OCI-LY7 (cell line): Measurements from ENCODE around the gene VWA5B1. TPM values are rescaled to one million over a fixed set of nuclear protein-coding genes. Genes with fewer than 3 reads are reported as not detected.

ENCODE experiments used
- BruUV-seq: library from RNA; stranded (reverse); fragments of 400-500 nt; replicated peaks from 2 replicates; lab custom pipeline; 2021; lab: Mats Ljungman, UMichigan
- CTCF ChIA-PET: fragments of 300-600 bp; sonication (Branson Sonifier 250); formaldehyde crosslinking; loops from one replicate; lab custom pipeline; 2022; ENCODE audit warnings: antibody characterized with exemption; ENCODE audit not compliant: unreplicated experiment; lab: Charles Lee
- POLR2A ChIA-PET: fragments of 300-600 bp; sonication (Branson Sonifier 250); formaldehyde crosslinking; loops from one replicate; lab custom pipeline; 2022; ENCODE audit warnings: antibody characterized with exemption; lab: Charles Lee
- DNase-seq: peaks from one replicate; pipeline ENCODE4 v3.0.0-alpha.2; 2015; ENCODE audit warnings: low spot score
- H2AFZ ChIP-seq: fragments of 200-600 bp; sonication (generic), shearing (Covaris generic); 2 replicates; pipeline ENCODE4 v1.6.1; 2014; ENCODE audit warnings: mild to moderate bottlenecking, antibody characterized with exemption, low read length, moderate library complexity
- H3K27ac ChIP-seq: fragments of 200-600 bp; sonication (generic); 2 replicates; pipeline ENCODE4 v1.5.1; 2014; ENCODE audit warnings: mixed run types, low read depth, mild to moderate bottlenecking, moderate library complexity, low read length, inconsistent platforms; ENCODE audit not compliant: poor library complexity, severe bottlenecking
- H3K36me3 ChIP-seq: fragments of 200-600 bp; sonication (generic); 2 replicates; pipeline ENCODE4 v1.6.1; 2014; ENCODE audit warnings: mild to moderate bottlenecking, antibody characterized with exemption, low read length, moderate library complexity, mixed read lengths; ENCODE audit not compliant: insufficient read depth
- H3K4me1 ChIP-seq: fragments of 200-600 bp; sonication (generic); 2 replicates; pipeline ENCODE4 v1.5.1; 2014; ENCODE audit warnings: mild to moderate bottlenecking, low read length; ENCODE audit not compliant: insufficient read depth, poor library complexity, severe bottlenecking
- H3K4me2 ChIP-seq: fragments of 200-600 bp; sonication (generic); 2 replicates; pipeline ENCODE4 v1.6.1; 2014; ENCODE audit warnings: mild to moderate bottlenecking, low read length
- H3K4me3 ChIP-seq: fragments of 200-600 bp; sonication (generic); 2 replicates; pipeline ENCODE4 v1.5.1; 2014; ENCODE audit warnings: mild to moderate bottlenecking, low read depth, low read length; ENCODE audit not compliant: poor library complexity, severe bottlenecking
- H3K79me2 ChIP-seq: fragments of 200-600 bp; sonication (generic); 2 replicates; pipeline ENCODE4 v1.6.1; 2016; ENCODE audit warnings: low read depth, mild to moderate bottlenecking, low read length, moderate library complexity, mixed read lengths; ENCODE audit not compliant: insufficient read depth
- H3K9me2 ChIP-seq: fragments of 200-600 bp; sonication (generic); 2 replicates; pipeline ENCODE4 v1.6.1; 2016; ENCODE audit warnings: mild to moderate bottlenecking, low read length, mixed read lengths; ENCODE audit not compliant: insufficient read depth
- H3K9me3 ChIP-seq: fragments of 200-600 bp; sonication (generic); 2 replicates; pipeline ENCODE4 v1.6.1; 2014; ENCODE audit warnings: mild to moderate bottlenecking, mixed run types, low read length, mixed read lengths
- H4K20me1 ChIP-seq: fragments of 200-600 bp; sonication (generic); 2 replicates; pipeline ENCODE4 v1.6.1; 2014; ENCODE audit warnings: mild to moderate bottlenecking, antibody characterized with exemption, low read length, moderate library complexity, mixed read lengths; ENCODE audit not compliant: insufficient read depth
- EZH2phosphoT487 ChIP-seq: fragments of 200-600 bp; sonication (generic); IDR thresholded peaks from 2 replicates; pipeline ENCODE4 v1.6.1; 2018; ENCODE audit warnings: low read depth, borderline replicate concordance, mild to moderate bottlenecking, mixed run types, antibody characterized with exemption, low read length, moderate library complexity, mixed read lengths
- intact Hi-C: fragments of 100-400 bp; cut with micrococcal nuclease; formaldehyde crosslinking; loops from one replicate; pipeline ENCODE4 v1.10.0; 2022; ENCODE audit not compliant: unreplicated experiment
- total RNA-seq, 2 experiments: library from RNA; depleted of rRNA in 1 of 2; stranded (reverse); fragments of >200 nt in 1 of 2; shearing (Covaris generic) in 1 of 2; gene quantifications; 2 replicates each; pipeline ENCODE4 v1.2.3, GENCODE V29; 2014 to 2022
- TF ChIP-seq, protein P1 (sequence below): fragments of 200-600 bp; sonication (generic); conservative IDR thresholded peaks from 2 replicates; pipeline ENCODE4 v1.5.1; 2014; ENCODE audit warnings: mild to moderate bottlenecking, antibody characterized with exemption, low read length, moderate library complexity, mixed read lengths

The VWA5B1 gene
- total RNA-seq, 2 experiments from 2014 or later = 0.19 to 0.25 TPM

DNA sequence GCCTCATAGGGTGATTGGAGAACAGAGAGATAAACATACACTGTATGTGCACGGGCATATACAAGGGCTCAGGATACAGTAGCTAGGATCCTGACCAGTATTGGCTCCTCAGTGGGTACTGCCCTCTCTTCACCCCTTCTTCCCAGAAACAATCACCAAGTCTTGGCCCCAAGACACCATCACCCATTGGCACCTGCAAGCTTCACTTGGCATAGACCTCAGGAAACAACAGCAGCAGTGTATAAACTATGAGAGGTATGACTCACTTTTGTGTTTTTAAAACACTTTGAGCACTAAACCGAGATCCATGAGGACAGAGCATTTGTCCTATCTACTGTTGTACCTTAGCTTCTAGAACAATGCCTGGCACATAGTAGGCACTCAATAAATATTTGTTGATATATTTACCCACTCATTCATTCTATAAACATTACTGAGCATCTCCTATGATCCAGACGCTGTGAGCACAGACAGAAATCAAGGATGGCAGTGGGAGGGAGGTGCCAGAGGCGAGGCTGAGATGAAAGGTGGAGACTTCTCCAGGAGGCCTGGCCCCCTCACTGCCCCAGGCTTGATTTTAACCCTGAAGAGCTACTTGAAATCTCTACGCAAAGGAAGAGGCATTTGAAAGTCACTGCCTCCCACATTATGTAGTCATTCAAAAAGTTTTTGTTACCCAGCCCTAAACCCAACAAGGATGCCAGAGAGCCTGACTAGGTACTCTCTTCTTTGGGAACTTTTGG lies 100.1 kb downstream of the VWA5B1 start:
- intact Hi-C loops = no loop called here
- Histone ChIP-seq H3K9me3 (peaks cover 17% of the 10 kb centered on the region; the same call in 1 of the 2 replicates), H3K9me2 (no peaks in the 10 kb centered on the region), H4K20me1 (no peaks in the 10 kb centered on the region), H2AFZ (no peak overlapping the region), H3K4me2 (no peak overlapping the region), H3K36me3 (no peaks in the 10 kb centered on the region; the same call in 1 of the 2 replicates), H3K27ac (no peak overlapping the region), H3K4me1 (peaks cover 44% of the 10 kb centered on the region), H3K4me3 (no peak overlapping the region), H3K79me2 (no peaks in the 10 kb centered on the region)
- no TSS peak for BruUV-seq
- DNase-seq = no peak
- ChIA-PET CTCF (no interaction called here), POLR2A (interaction anchor here (3.4 kb wide), 1 partner anchor 14 kb away, joined by 17 read pairs; no protein-coding TSS in a partner anchor)
- TF ChIP-seq, protein P1, sequence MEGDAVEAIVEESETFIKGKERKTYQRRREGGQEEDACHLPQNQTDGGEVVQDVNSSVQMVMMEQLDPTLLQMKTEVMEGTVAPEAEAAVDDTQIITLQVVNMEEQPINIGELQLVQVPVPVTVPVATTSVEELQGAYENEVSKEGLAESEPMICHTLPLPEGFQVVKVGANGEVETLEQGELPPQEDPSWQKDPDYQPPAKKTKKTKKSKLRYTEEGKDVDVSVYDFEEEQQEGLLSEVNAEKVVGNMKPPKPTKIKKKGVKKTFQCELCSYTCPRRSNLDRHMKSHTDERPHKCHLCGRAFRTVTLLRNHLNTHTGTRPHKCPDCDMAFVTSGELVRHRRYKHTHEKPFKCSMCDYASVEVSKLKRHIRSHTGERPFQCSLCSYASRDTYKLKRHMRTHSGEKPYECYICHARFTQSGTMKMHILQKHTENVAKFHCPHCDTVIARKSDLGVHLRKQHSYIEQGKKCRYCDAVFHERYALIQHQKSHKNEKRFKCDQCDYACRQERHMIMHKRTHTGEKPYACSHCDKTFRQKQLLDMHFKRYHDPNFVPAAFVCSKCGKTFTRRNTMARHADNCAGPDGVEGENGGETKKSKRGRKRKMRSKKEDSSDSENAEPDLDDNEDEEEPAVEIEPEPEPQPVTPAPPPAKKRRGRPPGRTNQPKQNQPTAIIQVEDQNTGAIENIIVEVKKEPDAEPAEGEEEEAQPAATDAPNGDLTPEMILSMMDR = no peak
- TF ChIP-seq EZH2phosphoT487 = no peak

DNA sequence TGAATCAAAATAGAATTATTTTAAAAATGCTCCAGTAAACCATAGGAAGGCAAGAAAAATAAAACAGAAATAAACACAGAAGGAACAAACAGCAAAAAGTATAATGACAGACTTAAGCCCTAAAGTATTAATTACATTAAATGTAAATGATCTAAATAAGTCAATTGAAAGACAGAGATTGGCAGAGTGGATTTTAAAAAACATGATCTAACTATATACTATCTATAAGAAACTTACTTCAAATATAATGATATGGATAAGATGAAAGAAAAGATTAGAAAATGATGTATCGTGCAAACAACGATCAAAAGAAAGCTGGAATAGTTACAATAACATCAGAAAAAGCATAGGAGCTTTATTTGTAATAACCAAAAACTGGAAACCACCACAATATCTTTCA lies 104.6 kb downstream of the VWA5B1 start:
- Histone ChIP-seq H3K9me3 (peaks cover 17% of the 10 kb centered on the region; the same call in 1 of the 2 replicates), H4K20me1 (no peaks in the 10 kb centered on the region), H3K4me2 (no peak overlapping the region), H3K36me3 (no peaks in the 10 kb centered on the region; the same call in 1 of the 2 replicates), H3K9me2 (no peaks in the 10 kb centered on the region), H2AFZ (no peak overlapping the region), H3K4me3 (no peak overlapping the region), H3K4me1 (peaks cover 4% of the 10 kb centered on the region), H3K79me2 (no peaks in the 10 kb centered on the region), H3K27ac (no peak overlapping the region)
- no TSS peak for BruUV-seq
- no peak for DNase-seq
- no peak for TF ChIP-seq EZH2phosphoT487
- TF ChIP-seq, protein P1 = no peak
- POLR2A ChIA-PET = no interaction called here
- CTCF ChIA-PET = no interaction called here
- intact Hi-C loops = no loop called here

DNA sequence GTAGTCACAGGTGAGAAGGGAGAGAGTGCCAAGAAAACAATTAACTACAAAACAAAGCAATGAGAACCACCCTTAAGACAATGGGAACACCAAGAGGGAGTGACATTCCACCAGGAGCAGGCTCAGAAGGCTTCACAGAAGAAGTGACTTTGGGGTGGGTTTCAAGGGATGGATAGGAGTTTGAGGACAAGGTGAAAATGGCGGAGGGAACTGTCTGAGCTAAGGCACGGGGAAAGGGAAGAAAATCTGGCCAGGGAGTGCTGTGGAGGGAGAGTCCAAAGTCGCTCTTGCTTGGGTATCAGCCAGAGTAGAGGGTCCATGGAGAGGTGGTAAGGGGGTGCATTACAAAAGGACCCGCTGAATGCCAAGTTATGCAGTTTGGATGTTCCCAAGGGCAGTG lies 108.1 kb downstream of the VWA5B1 start:
- Histone ChIP-seq H3K27ac (no peak overlapping the region), H3K9me3 (peaks cover 17% of the 10 kb centered on the region; the same call in 1 of the 2 replicates), H3K4me3 (no peak overlapping the region), H3K4me2 (no peak overlapping the region), H3K36me3 (no peaks in the 10 kb centered on the region; the same call in 1 of the 2 replicates), H2AFZ (no peak overlapping the region), H3K4me1 (peaks cover 28% of the 10 kb centered on the region), H3K9me2 (no peaks in the 10 kb centered on the region), H4K20me1 (no peaks in the 10 kb centered on the region), H3K79me2 (no peaks in the 10 kb centered on the region)
- intact Hi-C loops = no loop called here
- DNase-seq = no peak
- no peak for TF ChIP-seq EZH2phosphoT487
- TF ChIP-seq, protein P1 = no peak
- ChIA-PET POLR2A (interaction anchor here (1.0 to 1.8 kb wide), 2 partner anchors 11 to 12 kb away, joined by 3 to 9 read pairs; no protein-coding TSS in a partner anchor), CTCF (no interaction called here)
- no TSS peak for BruUV-seq
